NB4 (cell line): ENCODE measurements around the gene ITGAE.

Source experiments
- POLR2A ChIP-seq: IDR thresholded peaks from 2 replicates; pipeline ENCODE4 v1.6.1; 2011; ENCODE audit warnings: mild to moderate bottlenecking; ENCODE audit not compliant: insufficient read length; ENCODE audit errors: extremely low read depth
- TF ChIP-seq, protein P1 (sequence below): IDR thresholded peaks from one replicate; pipeline ENCODE4 v1.5.1; 2012; ENCODE audit warnings: low read depth, low read length
- TF ChIP-seq, protein P2 (sequence below): IDR thresholded peaks from 2 replicates; pipeline ENCODE4 v1.6.1; 2011; ENCODE audit warnings: low read depth, low read length

DNA sequence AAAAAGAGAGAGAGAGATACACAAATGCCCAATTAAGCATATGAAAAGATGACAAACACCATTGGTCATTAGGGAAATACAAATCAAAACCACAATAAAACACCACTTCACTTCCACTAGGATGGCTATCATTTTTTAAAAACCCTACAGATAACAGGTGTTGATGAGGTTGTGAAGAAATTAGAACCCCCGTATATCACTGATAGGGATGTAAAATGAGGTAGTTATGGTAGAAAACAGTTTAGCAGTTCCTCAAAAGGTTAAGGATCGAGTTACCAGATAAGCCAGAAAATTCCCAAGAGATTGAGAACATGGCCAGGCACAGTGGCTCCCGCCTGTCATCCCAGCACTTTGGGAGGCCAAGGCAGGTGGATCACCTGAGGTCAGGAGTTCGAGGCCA is 107.8 kb downstream of the ITGAE start:
- TF ChIP-seq POLR2A, result no peak
- TF ChIP-seq, protein P1, sequence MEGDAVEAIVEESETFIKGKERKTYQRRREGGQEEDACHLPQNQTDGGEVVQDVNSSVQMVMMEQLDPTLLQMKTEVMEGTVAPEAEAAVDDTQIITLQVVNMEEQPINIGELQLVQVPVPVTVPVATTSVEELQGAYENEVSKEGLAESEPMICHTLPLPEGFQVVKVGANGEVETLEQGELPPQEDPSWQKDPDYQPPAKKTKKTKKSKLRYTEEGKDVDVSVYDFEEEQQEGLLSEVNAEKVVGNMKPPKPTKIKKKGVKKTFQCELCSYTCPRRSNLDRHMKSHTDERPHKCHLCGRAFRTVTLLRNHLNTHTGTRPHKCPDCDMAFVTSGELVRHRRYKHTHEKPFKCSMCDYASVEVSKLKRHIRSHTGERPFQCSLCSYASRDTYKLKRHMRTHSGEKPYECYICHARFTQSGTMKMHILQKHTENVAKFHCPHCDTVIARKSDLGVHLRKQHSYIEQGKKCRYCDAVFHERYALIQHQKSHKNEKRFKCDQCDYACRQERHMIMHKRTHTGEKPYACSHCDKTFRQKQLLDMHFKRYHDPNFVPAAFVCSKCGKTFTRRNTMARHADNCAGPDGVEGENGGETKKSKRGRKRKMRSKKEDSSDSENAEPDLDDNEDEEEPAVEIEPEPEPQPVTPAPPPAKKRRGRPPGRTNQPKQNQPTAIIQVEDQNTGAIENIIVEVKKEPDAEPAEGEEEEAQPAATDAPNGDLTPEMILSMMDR, result no peak
- TF ChIP-seq, protein P2, sequence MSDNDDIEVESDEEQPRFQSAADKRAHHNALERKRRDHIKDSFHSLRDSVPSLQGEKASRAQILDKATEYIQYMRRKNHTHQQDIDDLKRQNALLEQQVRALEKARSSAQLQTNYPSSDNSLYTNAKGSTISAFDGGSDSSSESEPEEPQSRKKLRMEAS, result no peak
